Stimulated activated memory B cell treated with anti-CD40 and anti-IgM and Interleukin-4, amounts not matched to agents 10 μg/mL and 1 μg/mL and 100 μg/mL, for 72 hours (primary cell): ENCODE measurements around the gene STK26.
"Not testable (repeated sequence)": the region's sequence is repeated elsewhere in the genome, so short reads cannot be mapped to it uniquely, and the experiment has no call there.

Experiments used
- ATAC-seq: fragments of 150-1000 bp; cut with Tn5 transposase; 2 replicates; pipeline ENCODE4 v1.10.0; 2021
- H3K27ac Mint-ChIP-seq: one replicate; pipeline ENCODE4 v1.8.0; 2022; ENCODE audit warnings: mild to moderate bottlenecking, mixed read lengths
- H3K27me3 Mint-ChIP-seq: one replicate; pipeline ENCODE4 v1.8.0; 2022; ENCODE audit warnings: mixed read lengths
- H3K36me3 Mint-ChIP-seq: one replicate; pipeline ENCODE4 v1.8.0; 2022; ENCODE audit warnings: mixed read lengths
- H3K4me1 Mint-ChIP-seq: one replicate; pipeline ENCODE4 v1.8.0; 2022; ENCODE audit warnings: mixed read lengths
- H3K4me3 Mint-ChIP-seq: one replicate; pipeline ENCODE4 v1.8.0; 2022; ENCODE audit warnings: mild to moderate bottlenecking, moderate library complexity, mixed read lengths
- H3K9me3 Mint-ChIP-seq: one replicate; pipeline ENCODE4 v1.8.0; 2022; ENCODE audit warnings: mixed read lengths

The STK26 gene

DNA sequence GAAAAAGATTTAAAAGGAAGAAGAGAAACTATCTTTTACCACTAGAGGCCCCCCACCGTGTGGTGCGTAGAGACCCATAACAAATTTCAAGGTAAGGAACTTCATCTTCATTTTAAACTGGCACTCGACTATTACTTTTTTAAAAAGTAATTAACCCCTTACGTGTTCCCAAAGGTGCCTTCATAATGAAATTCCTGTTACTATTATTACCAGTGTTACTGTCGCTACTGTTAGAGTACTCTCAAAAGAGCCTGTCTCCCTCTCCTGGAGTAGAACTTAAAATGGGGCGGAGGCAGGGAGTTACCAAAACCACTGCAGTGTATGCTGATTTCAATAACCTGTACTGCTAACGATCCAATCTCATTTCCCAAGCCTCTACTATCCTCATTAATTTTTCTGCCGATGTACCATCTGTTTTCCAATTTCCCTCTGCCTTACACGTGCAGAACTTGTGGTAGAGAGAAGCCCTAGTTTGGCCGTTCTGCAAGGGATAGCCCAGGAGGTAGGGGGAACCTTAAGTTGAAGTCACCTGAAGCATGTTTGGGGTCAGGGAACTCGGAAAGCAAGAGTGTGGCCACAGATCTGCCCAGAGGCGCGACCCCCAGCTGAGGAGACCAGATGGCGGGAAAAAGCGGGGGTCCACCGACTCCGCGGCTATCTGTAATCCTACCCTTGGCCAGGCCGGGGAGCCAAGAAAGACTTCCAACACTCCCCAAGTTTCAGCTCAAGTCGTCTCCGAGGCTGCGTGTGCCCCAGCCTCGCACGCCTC is 720 bp upstream of the STK26 start:
- peak; percentile 51 for ATAC-seq
- Mint-ChIP-seq H3K27ac (peak overlapping the region; percentile 95), H3K4me1 (peaks cover 11% of the 10 kb centered on the region), H3K36me3 (no peaks in the 10 kb centered on the region), H3K4me3 (peak overlapping the region; percentile 95), H3K9me3 (no peaks in the 10 kb centered on the region), H3K27me3 (no peaks in the 10 kb centered on the region)

DNA sequence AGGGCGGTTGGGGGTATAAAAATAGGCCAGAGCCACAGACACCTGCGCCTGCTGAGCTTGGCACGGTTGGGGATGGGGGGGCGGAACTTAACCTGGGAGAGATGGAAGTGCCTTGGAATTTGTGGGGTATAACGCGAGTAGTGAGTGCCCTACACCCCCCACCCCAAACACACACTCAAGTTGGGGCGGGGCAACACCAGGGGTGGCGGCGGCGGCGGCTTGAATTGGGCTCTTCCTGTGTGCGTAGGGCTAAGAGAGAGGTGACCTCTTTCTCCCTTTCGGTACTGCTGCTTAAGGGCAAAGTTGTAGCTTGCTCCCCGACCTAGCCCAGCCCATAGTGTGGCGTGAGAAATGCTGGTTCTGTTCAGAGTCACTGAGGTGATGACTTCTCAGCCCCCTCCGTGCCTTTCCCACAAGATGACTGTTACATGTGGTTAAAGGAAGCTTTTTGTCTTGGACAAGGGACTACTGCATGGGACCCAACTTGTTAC is 839 bp downstream of the STK26 start:
- peak; percentile 80 for ATAC-seq
- H3K9me3 Mint-ChIP-seq: no peaks in the 10 kb centered on the region
- H3K27me3 Mint-ChIP-seq: no peaks in the 10 kb centered on the region
- peak overlapping the region; percentile 95 for H3K4me3 Mint-ChIP-seq
- H3K27ac Mint-ChIP-seq: peak overlapping the region; percentile 95
- H3K4me1 Mint-ChIP-seq: peaks cover 22% of the 10 kb centered on the region
- peaks cover 9% of the 10 kb centered on the region for H3K36me3 Mint-ChIP-seq

DNA sequence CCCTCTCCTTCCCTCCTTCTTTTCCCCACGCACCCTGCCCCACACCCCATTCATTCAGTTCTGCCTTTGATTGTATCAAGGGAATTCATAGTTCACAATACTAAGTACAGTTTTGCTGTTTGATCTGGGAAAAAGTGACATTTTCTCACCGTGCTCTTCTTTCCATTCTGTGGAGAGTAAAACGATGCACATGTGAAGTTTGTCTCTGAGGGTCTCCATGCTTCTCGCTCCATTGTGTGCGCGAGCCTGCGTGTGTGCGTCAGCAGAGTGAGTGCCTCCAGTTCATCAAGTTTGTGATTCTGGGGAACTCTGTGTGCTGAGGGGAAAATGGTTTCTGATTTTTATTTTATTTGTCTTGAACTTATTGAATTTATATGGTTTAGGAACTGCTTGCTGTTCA is 1.9 kb downstream of the STK26 start:
- H3K27me3 Mint-ChIP-seq: no peaks in the 10 kb centered on the region
- H3K4me3 Mint-ChIP-seq: peak overlapping the region; percentile 63
- peaks cover 33% of the 10 kb centered on the region for H3K4me1 Mint-ChIP-seq
- ATAC-seq: no peak
- peak overlapping the region; percentile 95 for H3K27ac Mint-ChIP-seq
- H3K36me3 Mint-ChIP-seq: peaks cover 16% of the 10 kb centered on the region
- no peaks in the 10 kb centered on the region for H3K9me3 Mint-ChIP-seq

DNA sequence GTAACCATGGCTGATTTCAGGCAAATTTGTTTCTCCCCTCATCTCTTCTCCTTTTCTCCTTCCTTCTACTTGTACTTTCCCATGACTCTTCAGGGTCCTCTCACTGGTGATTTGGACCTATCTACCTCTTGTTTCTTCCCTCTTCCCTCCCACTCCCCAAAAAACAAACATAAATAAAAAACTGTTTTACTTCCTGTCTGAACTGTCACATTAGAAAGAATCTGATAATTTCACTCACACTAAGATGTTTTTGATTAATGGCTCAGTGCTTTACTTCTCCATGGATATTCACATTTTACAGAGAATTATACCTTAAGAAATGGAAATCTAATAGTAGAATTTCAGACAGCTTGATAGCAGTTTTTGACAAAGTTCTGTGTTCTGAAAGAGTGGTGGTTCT is 7.2 kb downstream of the STK26 start:
- H3K4me3 Mint-ChIP-seq: no peak overlapping the region
- H3K4me1 Mint-ChIP-seq: peaks cover 55% of the 10 kb centered on the region
- no peaks in the 10 kb centered on the region for H3K9me3 Mint-ChIP-seq
- H3K27me3 Mint-ChIP-seq: no peaks in the 10 kb centered on the region
- no peak for ATAC-seq
- H3K27ac Mint-ChIP-seq: no peak overlapping the region
- H3K36me3 Mint-ChIP-seq: peaks cover 28% of the 10 kb centered on the region

DNA sequence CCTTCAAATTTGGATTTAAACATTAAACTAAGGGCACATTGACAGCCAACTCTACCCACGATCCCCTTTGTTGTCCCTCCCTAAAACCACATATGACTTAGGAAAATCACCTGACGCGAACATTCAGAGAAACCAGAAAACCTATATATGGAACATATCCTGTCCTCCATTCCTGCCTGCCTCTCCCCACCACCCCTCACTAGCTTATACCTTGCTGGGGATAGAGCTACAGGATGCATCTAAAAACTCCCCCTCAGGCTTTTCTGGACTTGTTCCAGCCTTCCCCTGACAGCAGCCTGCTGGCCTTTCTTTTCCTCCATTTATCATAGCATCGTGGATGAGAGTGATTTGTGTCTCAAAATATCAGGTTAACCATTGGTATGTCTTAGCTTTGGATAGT is 8.8 kb downstream of the STK26 start:
- Mint-ChIP-seq H3K36me3 (peaks cover 28% of the 10 kb centered on the region), H3K4me3 (no peak overlapping the region), H3K27me3 (no peaks in the 10 kb centered on the region), H3K9me3 (no peaks in the 10 kb centered on the region), H3K4me1 (peaks cover 61% of the 10 kb centered on the region), H3K27ac (peak overlapping the region; percentile 42)
- no peak for ATAC-seq

DNA sequence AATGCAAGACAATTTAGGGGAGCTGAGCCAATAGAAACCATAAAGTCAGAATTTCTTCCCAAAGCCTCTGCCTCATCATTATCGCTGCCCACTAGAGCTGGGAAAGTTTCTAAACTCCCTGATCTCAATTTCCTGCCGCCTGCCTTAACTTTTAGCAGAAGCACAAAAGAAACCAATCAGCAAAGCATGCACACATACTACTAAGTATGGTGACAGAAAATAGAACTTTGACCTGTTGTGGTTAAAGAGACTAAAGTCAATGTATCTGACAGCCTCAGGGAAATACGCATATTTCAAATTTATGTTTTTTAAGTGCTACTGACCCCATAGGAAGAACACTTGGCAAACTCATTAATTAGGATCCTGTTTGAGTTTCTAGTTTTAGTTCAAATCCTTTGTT is 10.1 kb downstream of the STK26 start:
- Mint-ChIP-seq H3K4me3 (no peak overlapping the region), H3K27ac (no peak overlapping the region), H3K9me3 (no peaks in the 10 kb centered on the region), H3K36me3 (peaks cover 27% of the 10 kb centered on the region), H3K4me1 (peaks cover 58% of the 10 kb centered on the region), H3K27me3 (no peaks in the 10 kb centered on the region)
- ATAC-seq: no peak

DNA sequence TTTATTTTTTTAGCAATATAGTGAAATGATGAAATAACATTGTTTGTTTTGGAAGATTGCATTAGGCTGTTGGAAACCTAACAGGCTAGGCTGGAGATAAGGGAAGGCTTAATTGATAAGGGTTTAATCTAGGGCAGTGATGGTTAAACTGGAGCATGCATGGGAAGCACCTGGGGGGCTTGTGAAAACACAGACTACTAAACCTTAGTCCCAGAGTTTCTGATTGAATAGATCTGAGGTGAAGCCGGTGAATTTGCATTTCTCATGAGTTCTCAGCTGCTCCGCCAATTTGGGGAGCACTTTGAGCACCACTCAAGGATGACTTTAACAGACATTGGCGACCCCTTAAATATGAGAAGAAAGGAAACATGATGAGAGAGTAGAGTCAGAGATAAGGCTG is 11.5 kb downstream of the STK26 start:
- Mint-ChIP-seq H3K36me3 (peaks cover 12% of the 10 kb centered on the region), H3K4me1 (peaks cover 46% of the 10 kb centered on the region), H3K9me3 (no peaks in the 10 kb centered on the region), H3K27ac (peak overlapping the region; percentile 11), H3K27me3 (no peaks in the 10 kb centered on the region), H3K4me3 (peak overlapping the region; percentile 50)
- ATAC-seq: no peak

DNA sequence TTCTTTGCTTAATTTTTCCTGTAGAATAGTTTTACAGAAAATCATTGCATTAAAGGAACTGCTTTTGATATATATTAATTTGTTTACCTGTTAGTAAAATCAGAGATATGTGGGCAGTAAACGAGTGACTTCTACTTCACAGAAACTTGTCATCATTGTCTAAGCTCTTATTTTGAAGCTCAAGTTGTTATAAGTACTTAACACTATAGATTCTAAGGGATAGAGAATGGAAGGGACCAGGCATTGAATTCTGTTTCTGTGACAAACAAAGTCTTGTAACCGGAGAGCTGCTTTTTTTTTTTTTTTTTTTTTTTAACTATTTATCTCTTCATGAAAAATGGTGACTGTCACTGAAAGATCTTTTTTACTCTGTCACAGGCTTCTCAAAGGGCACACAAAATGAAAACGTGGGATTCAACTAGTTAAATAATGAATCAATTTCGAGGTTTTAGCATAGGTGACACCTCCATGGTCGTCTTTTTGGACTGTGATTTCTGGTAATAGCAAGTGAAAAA is 14.4 kb downstream of the STK26 start:
- Mint-ChIP-seq H3K4me1 (peaks cover 31% of the 10 kb centered on the region), H3K9me3 (no peaks in the 10 kb centered on the region), H3K27ac (no peak overlapping the region), H3K4me3 (no peak overlapping the region), H3K36me3 (no peaks in the 10 kb centered on the region), H3K27me3 (no peaks in the 10 kb centered on the region)
- no peak for ATAC-seq

DNA sequence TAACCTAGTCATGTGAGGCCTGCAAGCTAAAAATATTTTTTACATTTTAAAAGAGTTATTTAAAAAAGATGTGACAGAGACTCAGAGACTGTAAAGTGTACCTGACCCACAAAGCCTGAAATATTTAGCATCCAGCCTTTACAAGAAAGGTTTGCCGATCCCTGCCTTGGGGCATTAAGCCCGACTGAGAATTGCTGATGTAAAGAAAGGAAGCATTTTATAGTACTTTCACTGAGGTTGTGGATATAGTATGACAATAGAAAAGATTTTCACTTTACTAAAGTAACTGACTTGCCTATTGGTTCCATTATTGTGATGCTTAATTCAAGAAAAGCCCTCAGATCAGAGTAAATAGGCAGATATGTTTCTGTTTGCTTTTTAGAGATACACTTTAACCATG is 17.0 kb downstream of the STK26 start:
- no peaks in the 10 kb centered on the region for H3K36me3 Mint-ChIP-seq
- no peak overlapping the region for H3K27ac Mint-ChIP-seq
- H3K27me3 Mint-ChIP-seq: no peaks in the 10 kb centered on the region
- ATAC-seq: no peak
- H3K4me3 Mint-ChIP-seq: no peak overlapping the region
- peaks cover 27% of the 10 kb centered on the region for H3K4me1 Mint-ChIP-seq
- H3K9me3 Mint-ChIP-seq: no peaks in the 10 kb centered on the region

DNA sequence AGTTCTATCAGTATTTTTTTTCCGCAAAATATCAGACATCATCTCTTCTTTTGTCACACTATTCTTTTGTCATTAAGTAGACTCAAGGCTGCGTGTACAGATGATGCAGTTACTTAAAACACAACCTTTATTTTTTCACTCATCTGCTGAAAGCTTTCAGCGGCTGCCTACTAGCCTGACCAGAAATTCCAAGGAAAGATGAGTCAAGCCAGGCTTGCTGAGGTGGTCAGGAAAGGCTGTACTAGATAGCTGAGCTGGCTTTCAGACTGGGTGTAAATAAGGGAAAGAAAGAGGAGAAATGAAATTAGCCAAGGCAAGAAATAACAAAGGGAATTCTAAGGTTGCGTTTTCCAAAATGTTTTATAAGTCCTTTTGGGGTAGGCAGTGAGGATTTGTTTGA is 17.9 kb downstream of the STK26 start:
- Mint-ChIP-seq H3K9me3 (no peaks in the 10 kb centered on the region), H3K27me3 (no peaks in the 10 kb centered on the region), H3K4me1 (peaks cover 25% of the 10 kb centered on the region), H3K36me3 (no peaks in the 10 kb centered on the region), H3K27ac (no peak overlapping the region), H3K4me3 (no peak overlapping the region)
- ATAC-seq: no peak

DNA sequence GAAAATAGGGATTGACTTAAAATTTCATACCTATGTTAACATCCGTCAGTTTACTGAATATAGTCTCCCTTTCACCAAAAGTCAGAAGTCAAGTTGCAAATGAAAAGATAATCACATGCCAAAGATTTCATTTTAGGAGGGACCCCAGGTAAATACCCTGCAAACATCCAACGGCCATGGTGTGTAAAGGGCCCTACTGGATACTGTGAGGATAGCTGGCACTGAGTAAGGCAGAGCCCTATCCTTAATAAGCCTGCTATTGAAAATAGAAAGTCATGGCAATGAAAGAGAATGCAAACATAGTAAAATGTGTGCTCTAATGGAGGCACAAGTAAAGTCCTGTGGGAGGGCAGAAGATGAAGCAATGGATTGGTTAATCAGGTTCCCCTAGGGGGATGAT is 20.9 kb downstream of the STK26 start:
- H3K4me1 Mint-ChIP-seq: peaks cover 17% of the 10 kb centered on the region
- no peak overlapping the region for H3K4me3 Mint-ChIP-seq
- H3K27me3 Mint-ChIP-seq: no peaks in the 10 kb centered on the region
- no peak for ATAC-seq
- no peak overlapping the region for H3K27ac Mint-ChIP-seq
- H3K36me3 Mint-ChIP-seq: no peaks in the 10 kb centered on the region
- H3K9me3 Mint-ChIP-seq: no peaks in the 10 kb centered on the region

DNA sequence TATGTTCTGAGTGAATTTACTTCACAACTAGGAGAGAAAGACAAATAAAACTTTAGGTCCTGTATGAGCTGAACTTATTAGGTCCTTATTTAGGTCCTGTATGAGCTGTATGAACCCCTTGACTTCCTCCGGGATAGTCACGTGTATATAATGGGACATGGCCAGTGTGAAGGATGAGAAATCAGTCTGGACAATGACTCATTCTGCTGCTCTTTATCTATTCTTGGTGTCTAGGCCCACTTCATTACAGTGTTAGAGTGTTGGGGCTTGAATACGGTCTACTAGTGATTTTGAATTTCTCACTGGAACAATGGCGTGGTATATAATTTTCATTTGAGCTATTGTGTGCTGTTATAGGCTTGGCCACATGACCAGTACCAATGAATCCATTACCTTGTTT is 21.9 kb downstream of the STK26 start:
- Mint-ChIP-seq H3K9me3 (no peaks in the 10 kb centered on the region), H3K27me3 (no peaks in the 10 kb centered on the region), H3K4me3 (no peak overlapping the region), H3K27ac (no peak overlapping the region), H3K4me1 (peaks cover 17% of the 10 kb centered on the region), H3K36me3 (peaks cover 2% of the 10 kb centered on the region)
- ATAC-seq: no peak

DNA sequence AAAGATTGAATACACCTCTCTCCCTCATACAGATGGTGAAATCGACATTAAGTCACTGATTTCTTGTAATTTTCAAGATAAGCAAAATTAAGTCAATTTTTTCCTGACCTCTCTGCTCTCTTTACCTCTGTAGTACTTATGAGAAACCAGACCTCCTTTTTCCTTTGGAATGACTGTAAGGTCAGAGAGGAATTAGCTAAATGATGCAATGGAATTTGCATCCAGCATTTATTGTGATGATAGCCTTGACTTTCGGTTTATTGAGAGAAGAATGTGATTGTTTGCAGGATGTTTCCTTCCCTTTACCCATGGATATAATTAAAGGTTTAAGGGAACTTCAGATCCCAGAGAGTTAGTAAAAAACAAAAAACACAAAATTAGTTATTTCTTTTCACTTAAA is 22.4 kb downstream of the STK26 start:
- H3K9me3 Mint-ChIP-seq: no peaks in the 10 kb centered on the region
- H3K4me3 Mint-ChIP-seq: no peak overlapping the region
- peaks cover 17% of the 10 kb centered on the region for H3K4me1 Mint-ChIP-seq
- H3K36me3 Mint-ChIP-seq: peaks cover 6% of the 10 kb centered on the region
- no peak for ATAC-seq
- H3K27ac Mint-ChIP-seq: no peak overlapping the region
- no peaks in the 10 kb centered on the region for H3K27me3 Mint-ChIP-seq

DNA sequence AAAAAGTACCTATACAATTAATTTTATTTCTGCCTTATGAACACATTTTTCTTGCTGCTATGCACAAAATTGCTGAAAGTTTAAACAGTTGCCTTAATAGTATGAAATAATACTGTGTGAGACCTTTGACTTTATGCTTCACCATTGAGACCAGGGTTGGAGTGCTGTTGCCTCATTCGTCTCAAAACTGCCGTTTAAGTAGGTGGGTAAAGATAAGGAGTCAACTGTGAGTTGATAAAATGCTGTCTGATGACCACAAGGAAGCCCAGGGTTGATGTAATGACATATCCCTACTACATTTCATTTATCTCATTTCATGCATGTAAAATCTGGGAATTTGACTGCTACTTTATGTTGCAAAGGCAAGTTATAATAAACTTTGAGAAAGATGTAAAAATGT is 23.4 kb downstream of the STK26 start:
- Mint-ChIP-seq H3K4me3 (no peak overlapping the region), H3K36me3 (peaks cover 6% of the 10 kb centered on the region), H3K4me1 (peaks cover 10% of the 10 kb centered on the region), H3K27ac (no peak overlapping the region), H3K9me3 (no peaks in the 10 kb centered on the region), H3K27me3 (no peaks in the 10 kb centered on the region)
- ATAC-seq: no peak

DNA sequence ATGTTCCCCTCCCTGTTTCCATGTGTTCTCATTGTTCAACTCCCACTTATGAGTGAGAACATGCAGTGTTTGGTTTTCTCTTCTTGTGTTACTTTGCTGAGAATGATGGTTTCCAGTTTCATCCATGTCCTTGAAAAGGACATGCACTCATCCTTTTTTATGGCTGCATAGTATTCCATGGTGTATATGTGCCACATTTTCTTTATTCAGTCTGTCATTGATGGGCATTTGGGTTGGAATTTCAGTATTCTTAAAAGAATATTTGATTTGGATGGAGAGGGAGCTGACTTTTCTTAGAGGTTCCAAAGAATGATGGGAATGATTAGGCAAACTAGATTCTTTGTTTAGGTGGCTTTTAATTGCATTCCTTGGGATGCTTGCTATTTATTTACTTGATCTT is 28.7 kb downstream of the STK26 start:
- not testable (repeated sequence) for H3K27ac Mint-ChIP-seq, H3K36me3 Mint-ChIP-seq

DNA sequence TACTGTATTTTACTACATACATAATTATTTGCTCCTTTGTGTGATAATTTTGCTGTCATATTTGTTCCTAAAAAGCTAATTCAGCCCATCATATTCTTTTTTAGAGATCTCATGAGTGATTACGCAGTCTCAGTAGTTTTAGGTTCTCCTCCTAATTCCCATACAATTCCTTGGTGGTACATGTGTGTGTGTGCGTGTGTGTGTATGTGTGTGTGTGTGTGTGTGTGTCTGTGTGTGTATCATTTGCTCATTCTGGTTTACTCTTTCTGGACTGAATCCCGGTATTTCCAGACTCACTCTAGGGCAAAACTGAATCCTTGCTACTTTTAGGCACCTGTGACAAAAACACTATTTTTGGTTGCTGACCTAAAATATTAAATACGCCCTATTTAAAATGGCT is 34.9 kb downstream of the STK26 start:
- peaks cover 6% of the 10 kb centered on the region for H3K4me1 Mint-ChIP-seq
- H3K27ac Mint-ChIP-seq: no peak overlapping the region
- no peak for ATAC-seq
- no peaks in the 10 kb centered on the region for H3K27me3 Mint-ChIP-seq
- no peaks in the 10 kb centered on the region for H3K36me3 Mint-ChIP-seq
- no peak overlapping the region for H3K4me3 Mint-ChIP-seq
- H3K9me3 Mint-ChIP-seq: no peaks in the 10 kb centered on the region

More for the DNA sequence above, 28.7 kb downstream of the STK26 start:
- not testable (repeated sequence) for H3K4me3 Mint-ChIP-seq, H3K9me3 Mint-ChIP-seq, H3K27me3 Mint-ChIP-seq, ATAC-seq, H3K4me1 Mint-ChIP-seq
